Activated CD4-positive, alpha-beta T cell treated with anti-CD3 and anti-CD28 coated beads, Interleukin-2, Interleukin-4, amounts not matched to agents 100 ng/mL and 50 ng/mL, durations not matched to agents 16 hours and 8 hours (primary cell): ENCODE results near the gene SLC6A16.
"Not testable (repeated sequence)": the region's sequence is repeated elsewhere in the genome, so short reads cannot be mapped to it uniquely, and the experiment has no call there.

Source experiments
- DNase-seq: peaks from one replicate; pipeline ENCODE4 v3.0.0-alpha.2; 2020; ENCODE audit warnings: low spot score

The SLC6A16 gene

DNA sequence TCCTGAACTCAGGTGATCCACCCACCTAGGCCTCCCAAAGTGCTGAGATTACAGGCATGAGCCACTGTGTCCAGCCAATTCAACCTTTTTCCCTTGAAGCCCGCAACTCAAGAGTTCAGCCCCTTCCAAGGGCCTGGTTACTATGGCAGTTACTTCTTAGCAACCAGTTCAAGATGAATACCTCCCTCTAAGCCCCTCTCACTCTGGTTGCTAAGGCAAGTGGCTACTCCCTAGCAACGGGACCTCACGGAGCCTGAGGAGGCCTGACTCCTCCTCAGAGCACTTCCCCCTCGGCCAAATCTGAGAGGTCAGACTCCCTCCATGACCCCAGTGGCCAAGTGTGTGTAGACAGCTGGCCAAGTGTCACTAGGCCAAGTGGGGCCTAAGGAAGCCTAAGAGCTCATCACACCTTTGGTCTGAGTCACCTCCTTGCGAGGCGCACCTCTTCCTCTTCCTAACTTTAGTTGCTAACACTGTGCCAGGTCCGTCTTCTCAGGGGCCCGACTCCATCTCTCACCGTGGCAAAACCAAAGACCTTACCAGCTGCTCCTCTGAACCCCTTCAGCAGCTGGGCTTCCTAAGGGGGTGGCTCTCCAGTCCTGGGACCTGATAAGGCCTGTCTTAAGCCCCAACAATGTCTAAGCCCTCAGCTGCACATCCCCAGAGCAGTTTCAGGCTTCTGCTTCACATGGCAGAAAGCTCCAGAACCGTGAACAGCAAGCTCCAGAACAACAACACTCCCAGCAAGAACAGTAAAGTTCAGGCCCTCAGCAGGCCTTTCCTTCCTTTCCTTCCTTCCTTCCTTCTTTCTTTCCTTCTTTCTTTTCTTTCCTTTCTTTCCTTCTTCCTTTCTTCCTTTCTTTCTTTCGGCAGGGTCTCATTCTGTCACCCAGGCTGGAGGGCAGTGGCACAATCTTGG, 19.8 kb upstream of the SLC6A16 start:
- DNase-seq: no peak

DNA sequence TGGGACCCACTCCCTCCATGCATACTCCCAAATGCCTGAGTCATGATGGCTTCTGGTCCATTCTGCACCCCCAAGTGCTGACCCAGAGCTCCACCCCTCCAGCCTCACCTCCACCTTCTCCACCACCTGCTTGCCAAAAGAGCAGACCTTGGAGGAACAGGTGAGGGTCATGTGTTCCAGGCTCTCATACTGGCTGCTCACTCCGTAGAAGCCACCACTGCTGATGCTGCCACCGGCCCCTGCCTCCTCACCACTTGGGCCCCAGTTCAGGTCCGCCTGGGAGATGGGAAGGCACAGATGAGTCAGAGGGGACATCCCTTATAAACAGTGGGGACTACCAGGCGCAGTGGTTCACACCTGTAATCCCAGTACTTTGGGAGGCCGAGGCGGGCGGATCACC, 18.1 kb upstream of the SLC6A16 start:
- no peak for DNase-seq

DNA sequence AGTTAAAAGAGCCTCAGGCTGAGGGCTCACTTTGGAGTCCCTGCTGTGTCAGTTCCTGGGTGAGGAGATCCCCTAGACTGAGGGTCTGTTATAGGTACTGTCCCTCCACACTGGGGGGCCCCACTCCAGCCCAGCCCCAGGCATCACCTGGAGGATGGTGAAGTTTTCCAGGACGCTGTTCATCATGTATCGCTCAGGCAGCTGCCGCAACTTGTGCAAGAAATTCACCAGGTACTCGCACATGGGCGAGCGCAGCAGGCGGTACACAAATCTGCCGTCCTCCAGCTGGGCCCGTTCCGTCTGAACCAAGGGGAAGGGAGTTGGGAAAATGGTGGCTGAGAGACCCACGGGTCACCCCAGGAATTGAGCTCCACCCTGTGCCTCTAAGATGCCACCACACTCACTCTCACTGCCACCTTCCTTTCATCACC, 17.3 kb upstream of the SLC6A16 start:
- DNase-seq: no peak

DNA sequence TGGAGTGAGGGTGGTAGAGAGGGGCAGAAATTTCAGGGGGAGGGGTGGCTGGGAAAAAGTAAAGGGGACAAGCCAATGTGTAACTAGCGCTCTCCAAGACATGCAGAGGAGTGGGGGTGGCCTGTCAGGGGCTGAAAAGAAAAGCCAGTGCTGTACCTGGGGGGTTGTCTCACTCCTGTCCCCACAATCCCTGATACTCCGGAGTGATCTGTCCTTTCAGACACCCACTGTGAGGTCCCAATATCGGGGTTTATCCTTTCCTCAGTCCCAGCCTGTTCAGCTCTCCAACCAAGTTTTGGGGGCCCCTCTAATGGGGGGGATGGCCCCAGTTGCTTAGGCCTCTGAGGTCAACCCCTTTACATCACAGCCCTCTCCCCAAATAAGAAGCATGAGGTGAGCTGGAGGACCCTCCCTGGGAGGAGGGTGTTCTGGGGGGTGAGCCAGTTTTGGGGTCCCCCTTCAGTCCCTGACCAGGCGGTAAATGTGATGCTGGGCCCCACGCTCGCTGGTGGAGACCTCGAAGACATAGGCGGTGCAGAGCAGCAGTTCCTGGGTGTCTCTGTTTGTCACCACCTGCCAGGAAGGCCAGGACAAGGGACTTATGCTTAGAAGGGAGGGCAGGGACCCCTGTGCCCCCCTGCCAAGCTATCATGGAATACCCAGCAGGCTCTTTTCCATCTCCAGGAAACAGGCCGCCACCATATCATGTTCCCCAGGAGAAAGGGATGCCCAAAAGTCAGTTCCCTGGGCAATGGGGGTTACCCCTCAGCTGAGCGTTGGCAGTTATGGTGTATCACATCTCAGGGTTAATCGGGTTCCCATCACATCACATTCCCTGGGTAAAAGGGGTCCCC, 16.1 kb upstream of the SLC6A16 start:
- no peak for DNase-seq

DNA sequence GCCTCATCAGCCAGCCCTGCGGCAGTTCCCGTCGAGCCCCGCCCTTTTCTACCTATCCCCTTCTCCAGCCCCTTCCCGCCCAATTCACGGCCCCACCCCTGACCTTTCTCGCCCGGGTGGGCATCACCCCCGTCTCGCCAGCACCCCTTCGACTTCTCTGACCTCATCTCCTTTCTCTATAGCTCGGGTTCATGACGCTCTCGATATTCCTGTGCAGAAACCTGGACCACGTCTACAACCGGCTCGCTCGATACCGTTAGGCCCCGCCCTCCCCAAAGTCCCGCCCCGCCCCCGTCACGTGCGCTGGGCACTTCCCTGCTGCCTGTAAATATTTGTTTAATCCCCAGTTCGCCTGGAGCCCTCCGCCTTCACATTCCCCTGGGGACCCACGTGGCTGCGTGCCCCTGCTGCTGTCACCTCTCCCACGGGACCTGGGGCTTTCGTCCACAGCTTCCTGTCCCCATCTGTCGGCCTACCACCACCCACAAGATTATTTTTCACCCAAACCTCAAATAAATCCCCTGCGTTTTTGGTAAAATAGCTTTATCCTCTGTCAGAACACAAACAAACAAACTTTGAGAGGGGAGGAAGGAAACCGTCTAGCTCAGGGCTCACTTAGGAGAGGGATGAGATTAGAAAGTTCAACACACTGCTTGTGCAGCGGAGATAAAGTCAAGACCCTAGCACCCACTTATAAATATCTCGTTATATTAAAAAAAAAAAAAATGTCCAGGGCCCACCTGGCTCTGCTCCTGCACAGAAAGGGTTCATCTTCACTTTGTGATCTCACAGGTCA, 15.3 kb upstream of the SLC6A16 start:
- DNase-seq: no peak

DNA sequence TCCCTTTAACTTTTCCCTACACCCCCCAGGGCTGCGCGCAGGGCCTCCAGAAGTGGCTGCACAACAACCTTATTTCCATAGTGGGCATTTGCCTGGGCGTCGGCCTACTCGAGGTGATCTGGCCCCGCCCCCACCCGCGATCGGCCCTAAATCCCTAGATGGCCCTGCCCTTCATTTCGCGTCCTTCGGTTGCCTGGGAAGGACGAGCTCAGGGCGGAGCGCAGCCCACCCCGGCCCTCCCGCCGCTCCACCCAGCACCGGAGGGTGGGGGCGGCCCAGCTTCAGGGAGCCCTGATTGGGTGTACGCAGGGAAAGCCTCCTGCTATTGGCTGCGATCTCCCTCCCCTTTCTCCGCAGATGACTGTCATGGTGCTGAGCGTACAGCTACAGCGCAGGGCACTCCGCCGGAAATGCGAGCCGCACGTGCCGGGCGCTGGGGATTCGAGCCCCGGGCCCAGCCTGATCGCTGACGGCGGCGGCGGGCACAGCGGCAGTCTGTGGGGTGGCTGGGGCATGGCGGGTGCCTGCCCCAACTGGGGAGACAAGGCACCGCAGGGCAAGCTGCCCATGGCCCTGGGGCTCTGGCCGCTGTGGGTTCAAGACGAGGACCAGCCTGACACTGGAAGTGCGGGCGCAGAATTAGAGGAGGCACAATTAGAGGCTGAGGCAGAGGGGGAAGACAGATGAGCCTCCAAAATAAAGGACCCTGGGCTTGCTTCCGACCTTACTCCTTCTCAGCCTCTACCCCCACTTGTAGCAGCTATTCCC, 14.5 kb upstream of the SLC6A16 start:
- DNase-seq: no peak

DNA sequence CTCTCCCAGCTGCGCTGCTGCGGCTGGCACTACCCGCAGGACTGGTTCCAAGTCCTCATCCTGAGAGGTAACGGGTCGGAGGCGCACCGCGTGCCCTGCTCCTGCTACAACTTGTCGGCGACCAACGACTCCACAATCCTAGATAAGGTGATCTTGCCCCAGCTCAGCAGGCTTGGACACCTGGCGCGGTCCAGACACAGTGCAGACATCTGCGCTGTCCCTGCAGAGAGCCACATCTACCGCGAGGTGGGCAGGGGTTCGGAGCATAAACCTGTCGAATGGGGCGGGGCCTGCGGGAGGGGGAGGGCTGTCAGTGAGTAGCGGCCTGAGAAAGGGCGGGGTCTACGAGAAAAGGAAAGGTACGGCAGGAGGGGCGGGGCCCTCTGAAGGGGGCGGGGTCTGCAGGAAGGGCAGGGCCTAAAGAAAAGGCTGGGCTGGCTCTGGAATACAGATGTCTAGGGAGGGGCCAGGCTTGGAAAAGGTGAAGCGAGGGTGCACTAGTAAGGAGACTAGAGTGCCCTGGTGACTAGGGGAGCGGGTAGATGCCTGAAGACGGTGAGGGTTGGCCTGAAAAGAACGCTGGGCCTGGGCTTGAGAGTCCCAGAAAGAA, 13.8 kb upstream of the SLC6A16 start:
- DNase-seq: no peak

DNA sequence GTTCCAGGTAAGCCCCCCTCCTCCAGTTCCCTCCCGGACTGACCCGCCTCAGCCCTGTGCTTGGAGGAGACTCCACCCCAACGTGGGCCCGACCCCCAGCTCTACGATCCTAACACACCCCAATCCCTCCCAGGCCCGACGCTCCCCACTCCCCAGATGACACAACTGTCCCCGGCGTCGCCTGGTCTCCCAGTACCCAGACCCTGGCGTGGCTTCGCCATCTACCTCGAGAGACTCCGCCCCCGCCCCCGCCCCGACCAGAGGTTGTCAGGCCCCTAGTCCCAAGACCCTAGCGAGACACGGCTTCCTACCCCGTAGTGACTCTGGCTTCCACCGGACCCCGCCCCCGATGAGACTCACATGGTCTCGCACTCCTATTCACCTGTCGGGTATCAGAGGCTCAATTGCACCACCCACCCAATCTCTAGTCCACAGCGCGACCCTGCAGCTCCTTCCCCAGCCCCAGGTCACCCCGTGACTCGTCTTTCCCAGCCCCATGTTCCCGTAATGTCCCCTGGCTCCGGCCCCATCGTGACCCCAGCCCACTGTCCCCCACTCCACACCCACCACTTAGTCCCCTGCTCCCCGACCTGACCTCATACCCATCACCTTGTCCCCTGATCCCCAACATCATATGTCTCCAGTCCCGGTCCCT, 13.2 kb upstream of the SLC6A16 start:
- DNase-seq: no peak

DNA sequence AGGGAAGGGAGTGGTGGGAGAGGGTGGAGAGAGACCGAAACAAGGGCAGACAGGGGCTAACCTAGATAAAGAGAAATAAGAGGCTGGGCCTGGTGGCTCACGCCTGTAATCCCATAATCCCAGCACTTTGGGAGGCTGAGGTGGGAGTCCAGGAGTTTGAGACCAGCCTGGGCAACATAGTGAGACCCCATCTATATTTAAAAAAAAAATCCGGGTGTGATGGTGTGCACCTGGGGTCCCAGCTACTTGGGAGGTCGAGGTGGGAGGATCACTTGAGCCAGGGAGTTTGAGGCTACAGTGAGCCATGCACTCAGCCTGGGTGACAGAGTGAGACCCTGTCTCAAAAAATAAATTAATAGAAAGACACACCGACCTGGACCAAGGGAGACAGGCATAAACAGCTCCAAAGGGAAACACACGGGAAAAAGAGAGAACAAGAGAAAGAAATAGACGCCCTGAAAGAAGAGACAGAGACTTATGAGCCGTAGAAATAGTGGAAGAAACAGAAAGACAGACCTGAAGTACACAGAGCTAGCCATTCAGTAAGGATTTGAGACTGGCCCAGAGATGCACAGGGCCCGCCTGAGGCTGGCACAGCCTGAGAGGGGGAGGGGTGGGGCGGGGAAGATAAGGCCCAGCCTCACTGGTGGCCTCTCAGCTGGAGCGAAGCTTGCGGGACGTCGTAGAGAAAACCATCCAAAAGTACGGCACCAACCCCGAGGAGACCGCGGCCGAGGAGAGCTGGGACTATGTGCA, 12.5 kb upstream of the SLC6A16 start:
- DNase-seq: no peak

DNA sequence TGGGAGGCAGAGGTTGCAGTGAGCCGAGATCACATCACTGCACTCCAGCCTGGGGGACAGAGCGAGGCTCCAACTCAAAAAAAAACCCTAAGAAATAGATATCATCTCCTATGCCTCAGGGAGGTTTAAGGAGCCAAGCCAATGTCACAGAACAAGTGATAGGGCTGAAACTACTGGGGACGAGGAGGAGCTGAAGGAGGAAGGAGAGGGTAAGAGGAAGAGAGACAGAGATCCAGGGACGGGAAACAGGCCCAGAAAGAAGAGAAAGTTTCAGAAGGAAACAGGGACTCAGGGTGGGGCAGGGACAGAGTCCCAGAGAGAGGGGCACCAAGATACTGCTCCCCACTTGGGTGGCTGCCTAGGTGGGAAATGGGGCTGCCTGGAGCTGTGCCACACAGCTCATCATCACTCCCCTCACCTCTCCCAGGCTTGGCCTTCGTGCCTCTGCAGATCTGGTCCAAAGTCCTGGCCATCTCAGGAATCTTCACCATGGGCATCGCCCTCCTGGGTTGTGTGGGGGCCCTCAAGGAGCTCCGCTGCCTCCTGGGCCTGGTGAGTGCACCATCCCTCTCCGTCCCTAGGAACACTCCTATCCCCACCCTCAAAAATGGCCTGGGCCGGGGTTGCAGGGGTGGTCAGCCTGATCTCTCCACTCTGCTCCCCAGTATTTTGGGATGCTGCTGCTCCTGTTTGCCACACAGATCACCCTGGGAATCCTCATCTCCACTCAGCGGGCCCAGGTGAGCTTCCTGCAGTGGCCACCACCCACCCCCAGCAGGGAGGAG, 11.7 kb upstream of the SLC6A16 start:
- DNase-seq: no peak

DNA sequence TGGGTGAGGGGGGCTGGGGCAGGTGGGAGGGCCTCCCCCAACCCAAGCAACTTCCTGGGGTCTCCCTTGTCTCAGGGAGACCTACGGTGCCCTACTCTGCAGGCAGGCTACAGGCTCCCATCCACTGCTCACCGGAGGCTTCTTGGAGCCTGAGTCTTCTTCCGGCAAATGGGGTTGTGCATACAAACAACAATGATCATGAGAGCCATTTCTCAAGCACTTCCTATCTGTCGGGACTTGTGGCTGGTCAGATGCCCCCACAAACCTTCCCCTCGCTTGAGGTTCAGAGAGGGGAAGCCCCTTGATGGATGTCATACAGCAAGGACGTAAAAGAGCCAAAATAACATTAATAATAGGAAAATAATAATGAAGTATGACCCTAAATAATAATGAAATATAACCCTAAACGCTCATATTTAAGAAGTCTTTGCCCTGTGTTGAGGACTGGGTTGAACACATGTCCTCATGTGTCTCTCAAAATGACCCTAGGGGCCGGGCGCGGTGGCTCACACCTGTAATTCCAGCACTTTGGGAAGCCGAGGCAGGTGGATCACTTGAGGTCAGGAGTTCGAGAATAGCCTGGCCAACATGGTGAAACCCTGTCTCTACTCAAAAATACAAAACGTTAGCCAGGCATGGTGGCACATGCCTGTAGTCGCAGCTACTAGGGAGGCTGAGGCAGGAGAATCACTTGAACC, 10.9 kb upstream of the SLC6A16 start:
- peak; percentile 42 for DNase-seq

DNA sequence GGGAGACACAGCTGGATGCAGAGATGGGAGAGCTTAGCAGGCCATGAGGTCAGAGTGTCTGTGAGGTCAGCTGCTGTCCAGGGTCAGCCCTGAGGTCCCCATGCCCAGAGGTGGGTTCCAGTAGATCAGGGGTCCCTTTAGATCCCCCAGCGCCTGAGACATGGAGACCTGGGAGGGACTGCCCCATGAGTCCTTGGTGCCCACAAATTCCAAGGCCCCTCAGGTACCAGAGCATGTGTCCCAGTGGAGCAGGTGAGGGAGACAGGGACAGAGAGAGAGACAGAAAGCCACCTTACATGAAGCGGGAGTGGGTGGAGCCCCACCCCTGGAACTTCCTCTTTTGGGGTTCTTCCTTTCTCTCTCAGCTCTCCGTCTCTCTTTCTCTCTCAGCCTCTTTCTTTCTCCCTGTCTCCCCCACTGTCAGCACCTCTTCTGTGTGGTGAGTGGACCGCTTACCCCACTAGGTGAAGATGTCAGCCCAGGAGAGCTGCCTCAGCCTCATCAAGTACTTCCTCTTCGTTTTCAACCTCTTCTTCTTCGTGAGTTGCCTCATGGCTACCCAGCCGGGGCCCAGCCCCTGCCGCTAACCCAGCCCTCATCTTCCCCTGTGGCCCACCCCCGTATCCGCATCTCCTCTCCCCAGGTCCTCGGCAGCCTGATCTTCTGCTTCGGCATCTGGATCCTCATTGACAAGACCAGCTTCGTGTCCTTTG, 10.2 kb upstream of the SLC6A16 start, which contains the start of gene CD37:
Gene CD37 (plus strand): TSS at position 336 of the 713 bp plus-strand sequence. CDS start 135 bp downstream, at position 471.
- peak; percentile 50 for DNase-seq

DNA sequence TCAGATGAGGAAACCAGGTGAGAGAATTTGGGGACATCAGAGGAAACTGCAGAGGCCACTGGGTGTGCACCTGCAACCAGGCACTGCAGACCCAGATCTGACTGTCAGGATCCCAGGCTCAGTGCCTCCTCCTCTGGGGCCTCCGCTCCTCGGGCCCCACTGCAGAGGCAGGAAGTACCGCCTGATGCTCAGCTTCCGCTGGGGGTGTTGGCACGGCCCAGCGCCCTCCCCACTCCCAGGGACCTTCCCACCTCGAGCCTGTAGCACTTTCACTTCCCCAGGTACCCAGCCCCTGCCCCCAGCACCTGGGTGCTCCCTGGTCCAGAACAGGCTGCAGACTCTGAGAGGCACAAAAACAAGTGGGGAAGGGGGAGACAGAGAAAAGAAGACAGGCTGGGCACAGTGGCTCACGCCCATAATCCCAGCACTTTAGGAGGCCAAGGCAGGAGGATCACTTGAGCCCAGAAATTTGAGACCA, 8.9 kb upstream of the SLC6A16 start:
- DNase-seq: peak; percentile 73

DNA sequence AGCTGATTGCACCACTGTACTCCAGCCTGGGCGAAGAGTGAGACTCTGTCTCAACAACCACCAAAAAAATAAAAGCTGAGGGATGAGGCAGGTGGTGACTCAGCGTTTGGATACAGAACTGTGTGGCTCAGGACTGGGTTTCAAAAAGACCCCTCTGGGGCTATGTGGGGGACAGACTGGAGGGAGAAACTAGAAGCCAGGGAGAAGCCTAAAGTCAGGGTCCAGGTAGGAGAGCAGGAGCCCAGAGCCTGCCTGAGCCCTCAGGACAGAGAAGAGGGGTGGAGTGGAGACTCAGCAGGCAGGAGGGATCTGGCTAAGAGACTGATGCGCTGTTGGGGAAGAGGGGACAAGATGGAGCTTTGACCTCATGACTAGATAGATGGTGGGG, 8.4 kb upstream of the SLC6A16 start:
- DNase-seq: no peak

DNA sequence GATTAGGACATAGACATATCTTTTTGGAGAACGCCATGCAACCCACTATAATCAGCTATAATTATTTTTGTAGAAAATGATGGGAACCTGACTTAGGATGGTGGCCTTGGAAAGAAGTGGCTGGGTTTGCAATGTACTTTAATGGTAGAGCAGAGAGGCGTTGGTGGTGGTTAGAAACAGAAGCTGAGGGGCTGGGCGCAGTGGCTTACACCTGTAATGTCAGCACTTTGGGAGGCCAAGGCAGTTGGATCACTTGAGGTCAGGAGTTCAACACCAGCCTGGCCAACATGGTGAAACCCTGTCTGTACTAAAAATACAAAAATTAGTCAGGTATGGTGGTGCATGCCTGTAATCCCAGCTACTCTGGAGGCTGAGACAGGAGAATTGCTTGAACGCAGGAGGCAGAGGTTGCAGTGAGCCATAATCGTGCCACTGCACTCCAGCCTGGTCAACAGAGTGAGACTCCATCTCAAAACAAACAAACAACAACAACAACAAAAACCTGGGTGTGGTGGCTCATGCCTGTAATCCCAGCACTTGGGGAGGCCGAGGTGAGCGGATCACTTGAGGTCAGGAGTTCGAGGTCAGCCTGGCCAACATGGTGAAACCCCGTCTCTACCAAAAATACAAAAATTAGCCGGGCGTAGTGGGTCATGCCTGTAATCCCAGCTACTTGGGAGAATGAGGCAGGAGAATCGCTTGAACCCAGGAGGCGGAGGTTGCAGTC, 7.9 kb upstream of the SLC6A16 start:
- DNase-seq: not testable (repeated sequence)

DNA sequence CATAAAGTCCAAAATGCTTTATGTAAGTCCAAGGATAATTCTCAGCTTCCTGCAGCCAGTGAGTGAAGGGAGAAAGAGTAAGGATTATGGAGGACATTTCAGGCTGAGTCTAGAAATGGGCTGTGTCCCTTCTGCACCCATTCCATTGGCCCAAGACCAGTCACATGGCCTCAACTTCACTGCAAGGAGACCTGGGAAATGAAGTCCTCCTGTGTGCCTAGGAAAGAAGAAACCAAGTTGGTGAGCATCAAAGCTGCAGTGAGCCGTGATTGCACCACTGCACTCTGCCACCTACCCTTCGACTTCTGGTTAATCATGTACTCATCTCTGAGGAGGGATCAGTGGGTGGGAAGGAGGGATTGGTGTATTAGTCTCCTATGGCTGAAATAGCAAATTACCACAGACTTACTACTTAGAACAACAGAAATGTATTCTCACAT, 6.6 kb upstream of the SLC6A16 start:
- DNase-seq: peak; percentile 76

DNA sequence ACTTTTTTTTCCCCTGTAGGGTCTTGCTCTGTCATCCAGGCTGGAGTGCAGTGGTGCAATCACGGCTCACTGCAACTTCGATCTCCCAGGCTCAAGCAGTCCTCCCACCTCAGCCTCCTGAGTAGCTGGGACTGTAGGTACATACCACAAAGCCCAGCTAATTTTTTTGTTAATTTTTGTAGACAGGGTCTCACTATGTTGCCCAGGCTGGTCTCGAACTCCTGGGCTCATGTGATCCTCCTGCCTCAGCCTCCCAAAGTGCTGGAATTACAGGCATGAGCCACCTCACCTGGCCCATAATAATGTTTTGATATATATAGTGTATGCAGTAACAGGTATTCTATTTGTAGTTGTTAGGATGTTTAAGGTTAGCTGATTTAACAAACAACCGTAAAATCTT, 6.2 kb upstream of the SLC6A16 start:
- DNase-seq: not testable (repeated sequence)
